Loucy (cell line): ENCODE data around the gene TNS3.

Experiments
- EZH2phosphoT487 ChIP-seq: fragments of 200-600 bp; IDR thresholded peaks from 2 replicates; pipeline ENCODE4 v1.6.1; 2018; ENCODE audit warnings: antibody characterized with exemption, mild to moderate bottlenecking, moderate library complexity, borderline replicate concordance
- TF ChIP-seq, protein P1 (sequence below): fragments of 200-600 bp; sonication (generic); conservative IDR thresholded peaks from 2 replicates; pipeline ENCODE4 v1.5.1; 2014; ENCODE audit warnings: mild to moderate bottlenecking, antibody characterized with exemption, low read length

DNA sequence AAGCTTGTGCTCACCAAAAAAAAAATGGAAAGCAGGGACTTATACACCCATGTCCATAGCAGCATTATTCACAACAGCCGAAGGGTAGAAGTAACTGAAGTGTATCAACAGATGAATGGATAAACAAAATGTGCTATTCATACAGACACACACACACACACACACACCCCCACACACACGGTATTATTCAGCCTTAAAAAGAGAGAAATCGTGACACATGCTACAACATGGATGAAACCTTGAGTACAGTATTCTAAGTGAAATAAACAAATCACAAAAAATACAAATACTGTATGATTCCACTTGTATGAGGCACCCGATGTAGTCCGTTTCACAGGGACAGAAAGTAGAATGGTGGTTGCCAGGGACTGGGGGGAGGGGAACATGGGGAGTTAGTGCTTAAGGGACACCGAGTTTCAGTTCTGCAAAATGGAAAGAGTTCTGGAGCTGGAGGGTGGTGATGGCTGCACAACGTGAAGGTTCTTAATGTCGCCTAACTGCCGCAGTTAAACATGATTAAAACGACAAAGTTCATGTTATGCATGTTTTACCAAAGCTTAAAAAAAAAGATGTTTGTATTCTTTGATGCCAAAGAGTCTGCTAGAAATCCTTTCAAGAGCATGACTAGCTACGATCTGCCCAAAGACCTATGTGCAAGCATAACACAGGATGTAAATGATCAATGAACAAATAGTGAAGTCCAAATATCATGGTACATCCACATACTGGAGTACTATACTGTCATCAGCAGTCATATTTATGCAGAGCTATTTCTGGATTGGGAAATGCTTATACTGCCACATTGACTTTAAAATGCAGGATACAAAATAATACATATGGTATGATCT is 7.2 kb downstream of the TNS3 start:
- no peak for TF ChIP-seq EZH2phosphoT487
- TF ChIP-seq, protein P1, sequence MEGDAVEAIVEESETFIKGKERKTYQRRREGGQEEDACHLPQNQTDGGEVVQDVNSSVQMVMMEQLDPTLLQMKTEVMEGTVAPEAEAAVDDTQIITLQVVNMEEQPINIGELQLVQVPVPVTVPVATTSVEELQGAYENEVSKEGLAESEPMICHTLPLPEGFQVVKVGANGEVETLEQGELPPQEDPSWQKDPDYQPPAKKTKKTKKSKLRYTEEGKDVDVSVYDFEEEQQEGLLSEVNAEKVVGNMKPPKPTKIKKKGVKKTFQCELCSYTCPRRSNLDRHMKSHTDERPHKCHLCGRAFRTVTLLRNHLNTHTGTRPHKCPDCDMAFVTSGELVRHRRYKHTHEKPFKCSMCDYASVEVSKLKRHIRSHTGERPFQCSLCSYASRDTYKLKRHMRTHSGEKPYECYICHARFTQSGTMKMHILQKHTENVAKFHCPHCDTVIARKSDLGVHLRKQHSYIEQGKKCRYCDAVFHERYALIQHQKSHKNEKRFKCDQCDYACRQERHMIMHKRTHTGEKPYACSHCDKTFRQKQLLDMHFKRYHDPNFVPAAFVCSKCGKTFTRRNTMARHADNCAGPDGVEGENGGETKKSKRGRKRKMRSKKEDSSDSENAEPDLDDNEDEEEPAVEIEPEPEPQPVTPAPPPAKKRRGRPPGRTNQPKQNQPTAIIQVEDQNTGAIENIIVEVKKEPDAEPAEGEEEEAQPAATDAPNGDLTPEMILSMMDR, result no peak
